Testis (tissue), 3 donors: ENCODE results near the gene RAB34. TPM values are rescaled to one million over a fixed set of nuclear protein-coding genes. Genes with fewer than 3 reads are reported as not detected.

Source experiments
- DNase-seq: peaks from one replicate; pipeline ENCODE4 v3.0.0-alpha.2; 2019
- H3K27ac ChIP-seq, 2 donors: fragments of 200-600 bp; sonication (generic); one replicate each; pipeline ENCODE4 v1.5.1; 2019
- H3K27me3 ChIP-seq: fragments of 200-600 bp; sonication (generic); one replicate; pipeline ENCODE4 v1.5.1; 2019
- H3K36me3 ChIP-seq: fragments of 200-600 bp; sonication (generic); one replicate; pipeline ENCODE4 v1.5.1; 2017; ENCODE audit warnings: low read depth; ENCODE audit errors: missing control alignments
- H3K4me1 ChIP-seq: fragments of 200-600 bp; sonication (generic); one replicate; pipeline ENCODE4 v1.5.1; 2019
- H3K4me3 ChIP-seq, 2 donors: fragments of 200-600 bp; sonication (generic); one replicate each; pipeline ENCODE4 v1.5.1; 2017 to 2019
- H3K9me3 ChIP-seq: fragments of 200-600 bp; sonication (generic); one replicate; pipeline ENCODE4 v1.5.1; 2017
- POLR2A ChIP-seq: fragments of 450-650 bp; IDR thresholded peaks from one replicate; pipeline ENCODE4 v1.6.1; 2017; ENCODE audit warnings: antibody characterized with exemption, mild to moderate bottlenecking, moderate library complexity
- WGBS, 2 donors: methylation state at CpG; one replicate each; pipeline ENCODE4 v1.1.5; 2018; 5-methylcytosine and 5-hydroxymethylcytosine counted together
- intact Hi-C: fragments of 100-400 bp; cut with DNase I; formaldehyde crosslinking; loops from one replicate; pipeline ENCODE4 v1.15.1; 2023; ENCODE audit warnings: low total_unique reads
- polyA plus RNA-seq: library from polyadenylated mRNA; stranded (reverse); fragments of 350-450 nt; fragmentation: Illumina TruSeq; extraction: RNeasy Lipid Tissue Mini Kit (QIAGEN cat#74804); gene quantifications from one replicate; pipeline ENCODE4 v1.2.3, GENCODE V29; 2014; ENCODE audit warnings: low read depth, low replicate concordance; ENCODE audit not compliant: insufficient read depth
- total RNA-seq, 2 donors: library from RNA; depleted of rRNA; stranded (reverse); fragments of >200 nt; gene quantifications; one replicate each; pipeline ENCODE4 v1.2.3, GENCODE V29; 2016
- TF ChIP-seq, protein P1 (sequence below), 3 experiments: fragments of 450-650 bp in 2 of 3; fragments of 200-600 bp in 1 of 3; sonication (generic) in 1 of 3; IDR thresholded peaks; one replicate each; pipeline ENCODE4 v1.5.1; 2016 to 2019; ENCODE audit warnings: antibody characterized with exemption in 3 of 3, mild to moderate bottlenecking in 2 of 3, moderate library complexity in 1 of 3

Gene RAB34
- total and polyA plus RNA-seq, 3 donors from 2014 or later, result 30.4 to 47.3 (median 42.1) TPM

DNA sequence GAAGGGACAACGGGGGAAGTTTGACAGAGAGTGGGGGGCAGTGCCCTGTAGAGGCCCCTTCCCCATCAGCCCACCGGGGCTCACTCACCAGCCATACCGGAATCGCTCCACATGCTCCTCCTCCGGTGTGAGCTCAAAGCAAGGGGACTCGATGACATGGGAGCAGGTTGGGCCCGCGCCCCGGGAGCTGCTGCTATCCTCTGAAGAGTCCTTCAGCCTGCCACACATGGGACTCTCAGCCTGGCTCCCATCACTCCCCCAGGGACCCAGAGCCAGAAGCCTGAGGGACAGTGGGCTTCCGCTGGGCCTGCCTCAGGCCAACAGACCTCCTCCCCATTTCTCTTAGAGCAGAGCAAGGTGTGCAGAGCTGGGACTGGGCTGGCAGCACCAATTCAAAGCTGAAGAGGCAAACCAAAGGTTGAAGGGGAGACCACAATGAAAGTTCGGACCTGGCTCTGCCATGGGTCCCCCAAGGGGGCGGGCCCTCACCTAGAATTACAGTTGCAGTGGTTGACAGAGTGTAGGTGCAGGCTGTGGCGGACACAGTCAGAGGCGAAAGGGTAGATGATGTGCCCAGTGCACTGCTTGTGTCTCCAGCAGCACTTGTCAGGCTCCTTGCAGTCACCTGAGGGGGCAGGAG, 13.3 kb downstream of the RAB34 start:
- H3K9me3 ChIP-seq, result no peaks in the 10 kb centered on the region
- H3K4me1 ChIP-seq, result no peaks in the 10 kb centered on the region
- H3K36me3 ChIP-seq, result no peaks in the 10 kb centered on the region
- no peak for DNase-seq
- H3K27ac ChIP-seq, result no peak overlapping the region
- 74 to 90% methylated on average over 10 to 14 of the region's 14 CpGs for WGBS, 2 donors
- no peaks in the 10 kb centered on the region for H3K27me3 ChIP-seq
- intact Hi-C loops, result no loop called here
- no peak overlapping the region for H3K4me3 ChIP-seq
- TF ChIP-seq POLR2A, result no peak
- TF ChIP-seq, protein P1, sequence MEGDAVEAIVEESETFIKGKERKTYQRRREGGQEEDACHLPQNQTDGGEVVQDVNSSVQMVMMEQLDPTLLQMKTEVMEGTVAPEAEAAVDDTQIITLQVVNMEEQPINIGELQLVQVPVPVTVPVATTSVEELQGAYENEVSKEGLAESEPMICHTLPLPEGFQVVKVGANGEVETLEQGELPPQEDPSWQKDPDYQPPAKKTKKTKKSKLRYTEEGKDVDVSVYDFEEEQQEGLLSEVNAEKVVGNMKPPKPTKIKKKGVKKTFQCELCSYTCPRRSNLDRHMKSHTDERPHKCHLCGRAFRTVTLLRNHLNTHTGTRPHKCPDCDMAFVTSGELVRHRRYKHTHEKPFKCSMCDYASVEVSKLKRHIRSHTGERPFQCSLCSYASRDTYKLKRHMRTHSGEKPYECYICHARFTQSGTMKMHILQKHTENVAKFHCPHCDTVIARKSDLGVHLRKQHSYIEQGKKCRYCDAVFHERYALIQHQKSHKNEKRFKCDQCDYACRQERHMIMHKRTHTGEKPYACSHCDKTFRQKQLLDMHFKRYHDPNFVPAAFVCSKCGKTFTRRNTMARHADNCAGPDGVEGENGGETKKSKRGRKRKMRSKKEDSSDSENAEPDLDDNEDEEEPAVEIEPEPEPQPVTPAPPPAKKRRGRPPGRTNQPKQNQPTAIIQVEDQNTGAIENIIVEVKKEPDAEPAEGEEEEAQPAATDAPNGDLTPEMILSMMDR (IDR thresholded peaks at IDR 0.05), result no peak

DNA sequence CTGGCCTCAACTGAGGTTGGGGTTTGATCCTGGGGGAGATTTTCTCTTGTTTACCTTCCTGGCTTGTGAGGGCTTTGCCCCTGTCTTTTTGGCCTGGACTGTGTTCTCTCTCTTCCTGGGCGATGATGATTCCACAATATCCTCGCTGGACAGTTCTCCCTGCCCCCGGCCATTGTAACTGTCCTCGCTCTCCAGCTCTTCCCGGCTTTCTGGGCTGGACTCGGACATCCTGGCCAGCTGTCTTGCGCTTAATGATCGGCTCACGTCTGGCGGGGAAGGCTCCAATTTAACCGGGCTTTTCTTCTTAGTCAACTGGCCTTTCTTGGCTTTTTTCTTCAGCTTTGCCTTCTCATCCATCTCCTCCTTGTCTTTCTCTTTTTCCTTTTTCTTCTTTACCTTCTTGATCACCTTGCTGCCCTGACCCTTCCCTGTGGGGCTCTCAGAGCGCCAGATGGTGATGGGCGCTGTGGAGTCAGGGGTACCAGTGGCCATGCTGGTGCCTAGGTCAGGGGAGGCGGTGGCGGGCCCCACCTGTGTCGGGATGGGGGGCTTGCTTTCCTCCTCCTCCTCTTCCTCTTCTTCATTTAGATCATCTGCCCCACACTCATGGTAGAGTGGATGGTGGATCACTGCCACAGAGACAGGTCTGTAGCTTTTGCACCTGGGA, 14.0 kb downstream of the RAB34 start:
- H3K4me3 ChIP-seq, result no peak overlapping the region
- no peaks in the 10 kb centered on the region for H3K9me3 ChIP-seq
- no peaks in the 10 kb centered on the region for H3K36me3 ChIP-seq
- 78% methylated on average over 15 to 16 of the region's 16 CpGs for WGBS, 2 donors
- no peak for DNase-seq
- H3K27ac ChIP-seq, result no peak overlapping the region
- intact Hi-C loops, result no loop called here
- no peaks in the 10 kb centered on the region for H3K4me1 ChIP-seq
- TF ChIP-seq, protein P1 (IDR thresholded peaks at IDR 0.05), result no peak
- TF ChIP-seq POLR2A, result no peak
- H3K27me3 ChIP-seq, result no peaks in the 10 kb centered on the region

DNA sequence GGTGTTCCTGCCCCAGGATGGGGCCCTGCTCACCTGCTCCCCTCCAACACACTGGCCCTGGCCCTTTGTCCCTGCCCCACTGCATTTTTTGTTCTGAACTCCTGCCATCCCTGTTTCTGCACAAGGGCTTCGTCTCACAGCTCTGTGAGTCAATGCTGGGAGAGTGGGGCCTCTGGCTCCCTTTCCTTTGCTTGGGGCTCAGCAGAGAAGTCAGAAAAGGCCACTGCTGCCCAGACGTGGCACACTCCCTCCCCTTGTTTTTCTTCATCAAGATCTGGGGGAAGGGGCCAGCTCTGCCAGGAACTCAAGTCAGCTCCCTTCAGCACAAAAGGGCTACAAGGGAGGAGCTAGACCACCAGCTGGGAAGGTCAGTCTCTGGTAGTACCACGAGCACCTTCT, 14.9 kb downstream of the RAB34 start:
- H3K27me3 ChIP-seq, result no peaks in the 10 kb centered on the region
- intact Hi-C loops, result no loop called here
- DNase-seq, result no peak
- TF ChIP-seq, protein P1 (IDR thresholded peaks at IDR 0.05), result no peak
- TF ChIP-seq POLR2A, result no peak
- no peaks in the 10 kb centered on the region for H3K4me1 ChIP-seq
- 55 to 68% methylated on average over 3 of the region's 3 CpGs for WGBS, 2 donors
- H3K27ac ChIP-seq, result no peak overlapping the region
- no peaks in the 10 kb centered on the region for H3K36me3 ChIP-seq
- H3K4me3 ChIP-seq, result no peak overlapping the region
- no peaks in the 10 kb centered on the region for H3K9me3 ChIP-seq

DNA sequence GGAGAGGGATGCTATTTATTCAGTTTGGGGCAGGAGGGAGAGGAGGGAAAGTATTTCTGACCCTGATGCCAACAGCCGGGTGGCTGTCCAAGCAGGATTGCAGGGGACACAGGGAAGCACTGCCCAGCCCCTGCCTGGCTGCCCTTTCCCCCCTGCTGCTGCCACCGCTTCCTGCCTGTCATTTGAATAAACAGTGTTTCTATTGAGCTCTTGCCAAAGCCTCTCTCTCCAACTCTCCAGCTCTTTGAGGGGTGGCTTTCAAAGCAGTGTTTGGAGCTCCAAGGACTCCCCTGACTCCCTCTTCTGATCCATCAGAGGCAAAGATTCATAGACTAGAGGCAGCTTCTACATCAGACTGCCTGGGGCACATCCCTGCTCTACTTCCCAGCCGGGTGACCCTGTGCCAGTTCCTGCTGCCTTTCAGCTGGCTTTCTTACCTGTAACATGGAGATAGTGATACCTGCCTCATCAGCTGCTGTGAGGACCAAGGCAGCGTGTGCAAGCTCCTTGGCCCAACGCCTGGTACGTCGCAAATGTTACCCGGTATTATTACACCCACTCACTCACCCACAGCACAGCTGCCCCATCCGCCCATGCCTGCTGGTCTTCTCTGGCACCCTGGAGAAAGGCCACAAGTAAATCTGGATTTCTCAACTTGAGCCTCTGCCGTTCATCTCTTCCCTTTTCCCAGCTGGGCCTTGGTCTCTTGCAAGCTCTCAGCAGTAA, 15.5 kb downstream of the RAB34 start:
- DNase-seq, result no peak
- 71 to 88% methylated on average over 10 of the region's 10 CpGs for WGBS, 2 donors
- no peak overlapping the region for H3K27ac ChIP-seq
- intact Hi-C loops, result no loop called here
- no peak for TF ChIP-seq POLR2A
- TF ChIP-seq, protein P1 (IDR thresholded peaks at IDR 0.05), result no peak
- H3K27me3 ChIP-seq, result no peaks in the 10 kb centered on the region
- no peaks in the 10 kb centered on the region for H3K4me1 ChIP-seq
- no peaks in the 10 kb centered on the region for H3K36me3 ChIP-seq
- H3K4me3 ChIP-seq, result no peak overlapping the region
- no peaks in the 10 kb centered on the region for H3K9me3 ChIP-seq
